ENCODE data around the gene ZC3H12A.

The ZC3H12A gene

GRCh38 chr1:37442139-37442538 lies 32.2 kb upstream of the ZC3H12A start:
- no peak overlapping the region for H3K4me3 ChIP-seq (replicated peaks in 1 of 2; ENCODE audit: low read depth in 2 of 2, low read length in 2 of 2)
- no peak for TF ChIP-seq CTCF (IDR thresholded peaks at IDR 0.05; ENCODE audit: low read depth, low read length)
- DNase-seq (ENCODE audit: low read depth in 2 of 2) = no peak

- TF ChIP-seq CTCF (IDR thresholded peaks at IDR 0.05; ENCODE audit: low read depth, low read length) = no peak
- no peak for DNase-seq (ENCODE audit: low read depth in 2 of 2)
- H3K4me3 ChIP-seq (replicated peaks in 1 of 2; ENCODE audit: low read depth in 2 of 2, low read length in 2 of 2) = no peak overlapping the region
Measured at GRCh38 chr1:37442644-37443043, 31.7 kb upstream of the ZC3H12A start.

GRCh38 chr1:37446874-37447273 lies 27.5 kb upstream of the ZC3H12A start:
- DNase-seq (ENCODE audit: low read depth in 2 of 2) = no peak
- TF ChIP-seq CTCF (IDR thresholded peaks at IDR 0.05; ENCODE audit: low read depth, low read length) = no peak
- H3K4me3 ChIP-seq (replicated peaks in 1 of 2; ENCODE audit: low read depth in 2 of 2, low read length in 2 of 2) = no peak overlapping the region

- H3K4me3 ChIP-seq (replicated peaks in 1 of 2; ENCODE audit: low read depth in 2 of 2, low read length in 2 of 2) = no peak overlapping the region
- TF ChIP-seq CTCF (IDR thresholded peaks at IDR 0.05; ENCODE audit: low read depth, low read length) = peak; percentile 6
- no peak for DNase-seq (ENCODE audit: low read depth in 2 of 2)
Measured at GRCh38 chr1:37448185-37448584, 26.2 kb upstream of the ZC3H12A start.

- TF ChIP-seq CTCF (IDR thresholded peaks at IDR 0.05; ENCODE audit: low read depth, low read length) = no peak
- peak in 1 of 2 donors; percentile 31 for DNase-seq (ENCODE audit: low read depth in 2 of 2)
Measured at GRCh38 chr1:37448691-37449417, 25.5 kb upstream of the ZC3H12A start.

GRCh38 chr1:37449936-37450335 lies 24.4 kb upstream of the ZC3H12A start:
- no peak for TF ChIP-seq CTCF (IDR thresholded peaks at IDR 0.05; ENCODE audit: low read depth, low read length)
- DNase-seq (ENCODE audit: low read depth in 2 of 2) = no peak
- H3K4me3 ChIP-seq (replicated peaks in 1 of 2; ENCODE audit: low read depth in 2 of 2, low read length in 2 of 2) = no peak overlapping the region

More at GRCh38 chr1:37448691-37449417, 25.5 kb upstream of the ZC3H12A start:
- H3K4me3 ChIP-seq (replicated peaks in 1 of 2; ENCODE audit: low read depth in 2 of 2, low read length in 2 of 2) = no peak overlapping the region

GRCh38 chr1:37452416-37452815 lies 22.0 kb upstream of the ZC3H12A start:
- H3K4me3 ChIP-seq (replicated peaks in 1 of 2; ENCODE audit: low read depth in 2 of 2, low read length in 2 of 2) = no peak overlapping the region
- TF ChIP-seq CTCF (IDR thresholded peaks at IDR 0.05; ENCODE audit: low read depth, low read length) = no peak
- DNase-seq (ENCODE audit: low read depth in 2 of 2) = no peak

All from cardiac fibroblast (primary cell).